Activated CD8-positive, alpha-beta T cell treated with anti-CD3 and anti-CD28 coated beads for 36 hours (primary cell): ENCODE measurements around the gene LEUTX. TPM values are rescaled to one million over a fixed set of nuclear protein-coding genes. Genes with fewer than 3 reads are reported as not detected.
A peak's percentile ranks its signal among the peaks of the same experiment; 100 is the strongest.

Experiments used
- ATAC-seq: fragments of 200-7000 bp; cut with Tn5 transposase; one replicate; pipeline ENCODE4 v1.10.0; 2021; ENCODE audit warnings: mild to moderate bottlenecking, moderate library complexity
- CTCF ChIA-PET: fragments of 350-600 bp; sonication (Branson Sonifier 250); formaldehyde crosslinking; loops from one replicate; lab custom pipeline; 2021; ENCODE audit warnings: antibody characterized with exemption; lab: Charles Lee
- POLR2A ChIA-PET: fragments of 350-600 bp; sonication (Branson Sonifier 250); formaldehyde crosslinking; loops from one replicate; lab custom pipeline; 2021; ENCODE audit warnings: antibody characterized with exemption; lab: Charles Lee
- DNase-seq: peaks from one replicate; pipeline ENCODE4 v3.0.0-alpha.2; 2020
- H3K27ac Mint-ChIP-seq: one replicate; pipeline ENCODE4 v1.8.0; 2021; ENCODE audit warnings: mild to moderate bottlenecking, mixed read lengths
- H3K27me3 Mint-ChIP-seq: one replicate; pipeline ENCODE4 v1.8.0; 2021; ENCODE audit warnings: mixed read lengths
- H3K36me3 Mint-ChIP-seq: one replicate; pipeline ENCODE4 v1.8.0; 2021; ENCODE audit warnings: low read depth, mixed read lengths
- H3K4me1 Mint-ChIP-seq: one replicate; pipeline ENCODE4 v1.8.0; 2021; ENCODE audit warnings: low read depth, mixed read lengths
- H3K4me3 Mint-ChIP-seq: one replicate; pipeline ENCODE4 v1.8.0; 2021; ENCODE audit warnings: mild to moderate bottlenecking, moderate library complexity, mixed read lengths
- H3K9me3 Mint-ChIP-seq: one replicate; pipeline ENCODE4 v1.8.0; 2021; ENCODE audit warnings: mixed read lengths
- intact Hi-C: fragments of 100-400 bp; cut with micrococcal nuclease; formaldehyde crosslinking; loops from one replicate; pipeline ENCODE4 v1.10.0; 2022
- total RNA-seq, 2 experiments: library from RNA; stranded (reverse); gene quantifications; one replicate each; pipeline ENCODE4 v1.2.3, GENCODE V29; 2021
- TF ChIP-seq, protein P1 (sequence below): fragments of 200-600 bp; IDR thresholded peaks from one replicate; pipeline ENCODE4 v1.8.0; 2022; ENCODE audit warnings: antibody characterized with exemption, mild to moderate bottlenecking

LEUTX gene
- total RNA-seq, 2 experiments from 2014 or later = not detected

DNA sequence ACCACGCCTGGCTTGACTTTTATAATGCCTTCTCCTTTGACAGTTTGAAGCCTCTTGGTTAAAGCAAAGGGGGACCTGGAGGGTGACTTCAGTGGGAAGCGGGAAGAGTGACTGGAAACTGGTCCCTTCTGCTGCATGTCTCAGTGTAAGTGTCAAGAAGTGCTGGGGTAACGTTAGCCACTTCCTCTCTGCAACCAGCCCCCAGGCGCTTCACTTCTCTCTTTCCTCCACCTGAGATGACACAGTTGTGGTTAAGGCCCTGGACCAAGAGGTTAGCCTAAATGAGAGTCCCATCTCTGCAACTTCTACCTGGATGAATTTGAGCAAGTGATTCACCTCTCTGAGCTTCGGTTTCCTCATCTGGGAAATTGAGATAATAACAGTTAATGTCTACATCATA is 16.3 kb downstream of the LEUTX start:
- POLR2A ChIA-PET = interaction anchor here (2.1 kb wide), 1 partner anchor 50 kb away, joined by 5 read pairs; no protein-coding TSS in a partner anchor
- DNase-seq = peak; percentile 21
- TF ChIP-seq, protein P1, sequence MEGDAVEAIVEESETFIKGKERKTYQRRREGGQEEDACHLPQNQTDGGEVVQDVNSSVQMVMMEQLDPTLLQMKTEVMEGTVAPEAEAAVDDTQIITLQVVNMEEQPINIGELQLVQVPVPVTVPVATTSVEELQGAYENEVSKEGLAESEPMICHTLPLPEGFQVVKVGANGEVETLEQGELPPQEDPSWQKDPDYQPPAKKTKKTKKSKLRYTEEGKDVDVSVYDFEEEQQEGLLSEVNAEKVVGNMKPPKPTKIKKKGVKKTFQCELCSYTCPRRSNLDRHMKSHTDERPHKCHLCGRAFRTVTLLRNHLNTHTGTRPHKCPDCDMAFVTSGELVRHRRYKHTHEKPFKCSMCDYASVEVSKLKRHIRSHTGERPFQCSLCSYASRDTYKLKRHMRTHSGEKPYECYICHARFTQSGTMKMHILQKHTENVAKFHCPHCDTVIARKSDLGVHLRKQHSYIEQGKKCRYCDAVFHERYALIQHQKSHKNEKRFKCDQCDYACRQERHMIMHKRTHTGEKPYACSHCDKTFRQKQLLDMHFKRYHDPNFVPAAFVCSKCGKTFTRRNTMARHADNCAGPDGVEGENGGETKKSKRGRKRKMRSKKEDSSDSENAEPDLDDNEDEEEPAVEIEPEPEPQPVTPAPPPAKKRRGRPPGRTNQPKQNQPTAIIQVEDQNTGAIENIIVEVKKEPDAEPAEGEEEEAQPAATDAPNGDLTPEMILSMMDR = no peak
- H3K27me3 Mint-ChIP-seq = peaks cover 4% of the 10 kb centered on the region
- CTCF ChIA-PET = interaction anchor here (1.0 to 2.8 kb wide), 6 partner anchors 20 to 49 kb away, joined by 3 to 13 read pairs (median 4); no protein-coding TSS in a partner anchor
- peaks cover 4% of the 10 kb centered on the region for H3K4me1 Mint-ChIP-seq
- no peaks in the 10 kb centered on the region for H3K9me3 Mint-ChIP-seq
- intact Hi-C loops = no loop called here
- H3K36me3 Mint-ChIP-seq = no peaks in the 10 kb centered on the region
- no peak for ATAC-seq
- no peak overlapping the region for H3K27ac Mint-ChIP-seq
- H3K4me3 Mint-ChIP-seq = no peak overlapping the region

DNA sequence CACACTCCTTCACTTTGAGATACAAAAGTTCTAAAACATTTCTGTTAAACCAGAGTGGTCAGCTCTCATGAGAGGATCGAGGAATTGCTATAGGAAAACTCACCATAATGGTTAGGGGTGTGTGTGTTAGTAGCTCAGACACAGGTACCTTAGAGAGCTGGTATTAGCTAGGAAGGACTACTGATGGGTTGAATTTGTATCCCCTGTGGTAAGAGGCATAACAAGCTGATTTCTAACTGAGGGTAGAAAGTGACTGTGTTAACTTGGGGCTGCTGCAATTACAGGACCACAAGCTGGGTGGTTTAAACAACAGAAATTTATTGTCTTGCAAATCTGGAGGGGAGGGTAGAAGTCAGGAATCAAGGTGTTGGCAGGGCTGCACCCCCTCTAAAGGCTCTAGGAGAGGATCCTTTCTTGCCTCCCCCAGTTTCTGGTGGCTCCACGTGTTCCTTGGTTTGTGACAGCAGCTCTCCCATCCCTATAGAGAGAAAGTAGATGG is 17.4 kb downstream of the LEUTX start:
- Mint-ChIP-seq H3K36me3 (no peaks in the 10 kb centered on the region), H3K9me3 (no peaks in the 10 kb centered on the region), H3K27ac (no peak overlapping the region), H3K4me3 (no peak overlapping the region), H3K27me3 (peaks cover 4% of the 10 kb centered on the region), H3K4me1 (peaks cover 4% of the 10 kb centered on the region)
- POLR2A ChIA-PET = interaction anchor here (2.1 kb wide), 1 partner anchor 49 kb away, joined by 5 read pairs; no protein-coding TSS in a partner anchor
- ATAC-seq = no peak
- DNase-seq = no peak
- intact Hi-C loops = no loop called here
- TF ChIP-seq, protein P1 = no peak
- CTCF ChIA-PET = interaction anchor here (0.7 to 2.8 kb wide), 10 partner anchors 10 to 343 kb away, joined by 3 to 13 read pairs (median 3); no protein-coding TSS in a partner anchor

DNA sequence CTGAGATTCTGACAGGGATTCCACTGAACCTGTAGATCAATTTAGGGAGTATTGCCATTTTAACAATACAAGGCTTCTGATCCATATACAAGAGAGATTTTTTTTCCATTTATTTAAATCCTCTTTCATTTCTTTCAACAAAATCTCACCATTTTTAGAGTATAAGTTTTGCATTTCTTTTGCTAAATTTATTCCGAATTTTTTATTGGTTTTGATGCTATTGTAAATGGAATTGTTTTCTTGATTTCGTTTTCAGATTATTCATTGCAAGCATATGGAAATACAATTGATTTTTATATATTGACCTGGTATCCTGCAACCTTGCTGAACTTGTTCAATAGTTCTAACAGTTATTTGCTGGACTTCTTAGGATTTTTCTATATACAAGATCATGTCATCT is 18.4 kb downstream of the LEUTX start:
- no peaks in the 10 kb centered on the region for H3K9me3 Mint-ChIP-seq
- H3K36me3 Mint-ChIP-seq = no peaks in the 10 kb centered on the region
- ATAC-seq = no peak
- CTCF ChIA-PET = interaction anchor here (0.7 to 1.4 kb wide), 4 partner anchors 11 to 342 kb away, joined by 3 read pairs; no protein-coding TSS in a partner anchor
- intact Hi-C loops = no loop called here
- TF ChIP-seq, protein P1 = no peak
- H3K27ac Mint-ChIP-seq = no peak overlapping the region
- POLR2A ChIA-PET = interaction anchor here (1.0 kb wide), 1 partner anchor 26 kb away, joined by 3 read pairs; no protein-coding TSS in a partner anchor
- no peak for DNase-seq
- H3K27me3 Mint-ChIP-seq = peaks cover 4% of the 10 kb centered on the region
- peaks cover 4% of the 10 kb centered on the region for H3K4me1 Mint-ChIP-seq
- H3K4me3 Mint-ChIP-seq = no peak overlapping the region

DNA sequence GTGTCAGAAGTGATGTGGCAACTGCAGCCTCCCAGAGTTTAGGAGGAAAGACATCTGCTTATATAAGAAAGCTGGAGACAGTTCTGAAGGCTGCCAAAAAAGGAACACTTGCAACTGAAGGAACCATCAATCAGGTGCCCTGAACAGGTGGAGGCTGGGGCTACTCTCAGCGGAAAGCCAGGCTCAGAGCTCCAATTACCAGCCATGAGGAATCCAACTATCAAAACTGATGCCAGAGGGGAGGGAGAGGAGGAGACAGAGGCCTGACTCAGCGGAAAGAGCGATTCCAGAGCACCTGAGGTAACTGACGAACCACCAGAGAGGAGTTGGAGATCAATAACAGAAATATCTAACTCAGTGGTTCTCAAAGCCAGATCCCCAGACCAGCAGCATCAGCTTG is 24.3 kb downstream of the LEUTX start:
- H3K9me3 Mint-ChIP-seq = no peaks in the 10 kb centered on the region
- TF ChIP-seq, protein P1 = no peak
- DNase-seq (no peak), ATAC-seq (no peak)
- H3K36me3 Mint-ChIP-seq = no peaks in the 10 kb centered on the region
- no peak overlapping the region for H3K4me3 Mint-ChIP-seq
- intact Hi-C loops = no loop called here
- POLR2A ChIA-PET = interaction anchor here (0.6 to 1.1 kb wide), 3 partner anchors 10 to 48 kb away, joined by 3 read pairs; no protein-coding TSS in a partner anchor
- CTCF ChIA-PET = interaction anchor here (0.8 to 4.5 kb wide), 4 partner anchors 9 to 36 kb away, joined by 3 to 35 read pairs (median 3); no protein-coding TSS in a partner anchor
- H3K4me1 Mint-ChIP-seq = no peaks in the 10 kb centered on the region
- H3K27me3 Mint-ChIP-seq = peaks cover 7% of the 10 kb centered on the region
- H3K27ac Mint-ChIP-seq = no peak overlapping the region

DNA sequence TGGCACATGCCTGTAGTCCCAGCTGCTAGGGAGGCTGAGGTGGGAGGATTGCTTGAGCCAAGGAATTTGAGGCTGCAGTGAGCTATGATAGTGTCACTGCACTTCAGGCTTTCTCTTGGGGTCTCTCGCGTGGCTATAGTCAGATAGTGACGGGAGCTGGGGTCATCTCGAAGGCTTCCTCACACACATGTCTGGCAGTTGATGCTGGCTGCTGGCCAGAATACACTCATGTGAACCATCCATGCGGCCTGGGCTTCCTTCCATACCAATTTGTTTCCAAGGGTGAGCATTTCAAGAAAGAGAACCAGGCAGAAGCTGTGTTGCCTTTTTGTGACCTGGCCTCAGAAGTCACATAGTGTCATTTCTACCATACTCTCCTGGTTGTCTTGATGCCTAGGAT is 26.4 kb downstream of the LEUTX start:
- ChIA-PET POLR2A (no interaction called here), CTCF (interaction anchor here (1.3 to 4.5 kb wide), 2 partner anchors 13 to 258 kb away, joined by 3 to 35 read pairs; no protein-coding TSS in a partner anchor)
- ATAC-seq (no peak), DNase-seq (no peak)
- Mint-ChIP-seq H3K9me3 (no peaks in the 10 kb centered on the region), H3K4me1 (no peaks in the 10 kb centered on the region), H3K4me3 (no peak overlapping the region), H3K27me3 (peaks cover 7% of the 10 kb centered on the region), H3K36me3 (no peaks in the 10 kb centered on the region), H3K27ac (no peak overlapping the region)
- intact Hi-C loops = no loop called here
- TF ChIP-seq, protein P1 = no peak
